ENCODE measurements around the gene P2RY8.
A peak's percentile ranks its signal among the peaks of the same experiment; 100 is the strongest.
"Not testable (repeated sequence)": the region's sequence is repeated elsewhere in the genome, so short reads cannot be mapped to it uniquely, and the experiment has no call there.

Gene P2RY8

GRCh38 chrX:1486177-1486576 is 50.8 kb downstream of the P2RY8 start:
- DNase-seq (ENCODE audit: low spot score) = peak; percentile 21

- DNase-seq (ENCODE audit: low spot score) = peak; percentile 18
Observed at GRCh38 chrX:1485033-1485432, 52.0 kb downstream of the P2RY8 start.

DNA sequence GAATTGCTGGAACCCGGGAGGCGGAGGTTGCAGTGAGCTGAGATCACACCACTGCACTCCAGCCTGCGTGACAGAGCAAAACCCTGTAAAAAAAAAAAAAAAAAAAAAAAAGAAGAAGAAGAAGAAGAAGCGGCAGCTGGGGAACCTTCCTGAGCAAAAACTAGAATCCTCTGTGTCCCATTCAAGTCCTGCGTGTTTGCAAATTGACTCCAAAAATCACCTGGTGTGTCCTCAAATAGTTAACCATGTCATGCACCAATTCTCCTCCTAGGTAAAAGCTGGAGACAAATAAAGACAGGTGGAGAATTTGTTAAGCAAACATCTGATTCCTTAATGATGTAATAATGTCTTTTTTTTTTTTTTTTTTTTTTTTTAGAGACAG is 52.4 kb downstream of the P2RY8 start:
- DNase-seq (ENCODE audit: low spot score) = no peak

DNA sequence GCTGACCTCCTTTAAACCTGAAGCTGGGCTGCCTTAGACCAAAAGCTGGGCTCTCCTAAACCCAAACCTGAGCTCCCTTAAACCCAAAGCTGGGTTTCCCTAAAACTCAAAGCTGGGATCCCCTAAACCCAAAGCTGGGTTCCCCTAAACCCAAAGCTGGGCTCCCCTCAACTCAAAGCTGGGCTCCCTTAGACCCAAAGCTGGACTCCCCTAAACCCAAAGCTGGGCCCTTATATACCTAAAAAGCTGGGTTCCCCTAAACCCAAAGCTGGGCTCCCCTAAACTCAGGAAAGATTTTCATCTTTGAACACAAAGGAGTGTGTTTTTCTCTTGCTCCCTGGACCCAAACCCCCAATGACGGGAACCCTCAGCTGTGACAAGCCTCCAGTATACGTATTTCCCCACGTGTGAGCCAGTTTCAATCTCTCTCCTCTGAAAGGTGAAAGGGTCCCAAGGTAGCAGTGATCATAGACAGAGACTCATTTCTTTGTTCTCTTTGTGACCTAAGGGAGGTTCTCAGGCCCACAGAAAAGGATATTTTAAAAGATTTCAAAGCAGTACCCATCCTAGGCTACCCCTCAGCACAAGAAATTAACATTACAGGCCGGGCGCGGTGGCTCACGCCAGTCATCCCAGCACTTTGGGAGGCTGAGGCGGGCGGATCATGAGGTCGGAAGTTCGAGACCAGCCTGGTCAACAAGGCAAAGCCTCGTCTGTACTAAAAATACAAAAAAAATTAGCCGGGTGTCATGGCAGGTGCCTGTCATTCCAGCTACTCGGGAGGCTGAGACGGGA is 52.9 kb downstream of the P2RY8 start:
- DNase-seq (ENCODE audit: low spot score) = peak; percentile 16

DNA sequence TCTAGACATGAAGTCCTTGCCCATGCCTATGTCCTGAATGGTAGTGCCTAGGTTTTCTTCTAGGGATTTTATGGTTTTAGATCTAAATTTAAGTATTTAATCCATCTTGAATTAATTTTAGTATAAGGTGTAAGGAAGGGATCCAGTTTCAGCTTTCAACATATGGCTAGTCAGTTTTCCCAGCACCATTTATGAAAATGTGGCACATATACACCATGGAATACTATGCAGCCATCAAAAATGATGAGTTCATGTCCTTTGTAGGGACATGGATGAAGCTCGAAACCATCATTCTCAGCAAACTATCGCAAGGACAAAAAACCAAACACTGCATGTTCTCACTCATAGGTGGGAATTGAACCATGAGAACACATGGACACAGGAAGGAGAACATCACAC is 54.5 kb downstream of the P2RY8 start:
- not testable (repeated sequence) for DNase-seq (ENCODE audit: low spot score)

DNA sequence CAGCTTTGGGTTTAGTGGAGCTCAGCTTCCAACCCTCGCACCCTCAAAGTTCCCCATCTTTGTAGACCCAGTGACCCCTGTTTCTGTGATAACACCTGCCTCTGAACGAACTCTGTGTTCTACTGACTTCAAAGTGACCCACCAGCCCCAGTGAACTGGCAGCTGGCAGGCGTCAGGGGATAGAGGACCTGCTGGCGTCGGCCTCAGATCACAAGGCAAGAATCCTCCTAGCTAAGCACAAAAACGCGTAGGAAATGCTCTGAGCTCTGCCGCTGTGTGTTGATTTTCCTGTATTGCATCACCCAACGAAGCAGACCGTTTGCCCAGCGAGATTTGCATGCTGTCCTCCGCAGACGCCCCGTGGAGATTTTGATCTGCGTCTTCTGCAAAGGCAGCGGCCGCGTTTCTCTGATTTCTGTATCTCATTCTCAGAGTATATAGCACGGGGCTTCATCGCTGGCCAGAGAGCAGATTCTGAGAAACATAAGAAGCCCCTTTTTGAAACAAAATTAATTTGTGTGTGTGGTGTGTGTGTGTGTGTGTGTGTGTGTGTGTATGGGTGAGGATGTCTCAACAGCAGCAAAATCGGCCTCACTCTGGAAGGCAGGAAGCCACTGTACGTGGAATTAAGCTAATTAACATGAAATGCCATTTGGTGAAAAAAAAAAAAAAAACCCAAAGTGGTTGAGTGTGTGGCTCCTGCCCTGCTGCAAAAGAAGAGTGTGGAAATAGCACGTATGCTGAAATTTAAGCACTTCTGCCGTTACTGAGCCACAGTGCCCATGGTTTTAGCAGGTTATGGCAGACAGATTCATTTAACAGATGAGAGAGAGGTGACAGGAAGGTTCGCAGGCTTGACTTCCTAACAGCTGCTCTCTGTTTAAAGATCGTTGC is 55.1 kb downstream of the P2RY8 start:
- DNase-seq (ENCODE audit: low spot score) = peak; percentile 66

DNA sequence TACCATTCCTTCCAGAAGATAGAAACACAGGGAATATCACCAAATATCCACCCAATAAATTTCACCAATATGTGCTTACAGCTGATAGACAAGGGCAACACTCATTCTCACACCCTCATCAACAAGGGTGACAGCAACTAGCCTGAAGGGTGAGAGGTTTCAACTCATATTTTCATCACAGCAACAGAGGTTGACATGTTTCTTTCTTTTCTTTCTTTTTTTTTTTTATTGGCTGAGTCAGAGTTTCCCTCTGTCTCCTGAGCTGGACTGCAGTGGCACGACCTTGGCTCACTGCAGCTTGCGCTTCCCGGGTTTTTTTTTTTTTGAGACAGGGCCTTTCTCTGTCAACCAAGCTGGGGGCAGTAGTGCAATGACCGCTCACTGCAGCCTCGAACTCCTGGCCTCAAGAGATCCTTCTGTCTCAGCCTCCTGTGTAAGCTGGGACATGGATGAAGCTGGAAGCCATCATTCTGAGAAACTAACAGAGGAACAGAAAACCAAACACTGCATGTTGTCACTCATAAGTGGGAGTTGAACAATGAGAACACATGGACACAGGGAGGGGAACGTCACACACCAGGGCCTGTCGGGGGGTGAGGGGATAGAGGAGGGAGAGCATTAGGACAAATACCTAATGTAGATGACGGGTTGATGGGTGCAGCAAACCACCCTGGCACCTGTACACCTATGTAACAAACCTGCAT is 56.8 kb downstream of the P2RY8 start:
- peak; percentile 13 for DNase-seq (ENCODE audit: low spot score)

DNA sequence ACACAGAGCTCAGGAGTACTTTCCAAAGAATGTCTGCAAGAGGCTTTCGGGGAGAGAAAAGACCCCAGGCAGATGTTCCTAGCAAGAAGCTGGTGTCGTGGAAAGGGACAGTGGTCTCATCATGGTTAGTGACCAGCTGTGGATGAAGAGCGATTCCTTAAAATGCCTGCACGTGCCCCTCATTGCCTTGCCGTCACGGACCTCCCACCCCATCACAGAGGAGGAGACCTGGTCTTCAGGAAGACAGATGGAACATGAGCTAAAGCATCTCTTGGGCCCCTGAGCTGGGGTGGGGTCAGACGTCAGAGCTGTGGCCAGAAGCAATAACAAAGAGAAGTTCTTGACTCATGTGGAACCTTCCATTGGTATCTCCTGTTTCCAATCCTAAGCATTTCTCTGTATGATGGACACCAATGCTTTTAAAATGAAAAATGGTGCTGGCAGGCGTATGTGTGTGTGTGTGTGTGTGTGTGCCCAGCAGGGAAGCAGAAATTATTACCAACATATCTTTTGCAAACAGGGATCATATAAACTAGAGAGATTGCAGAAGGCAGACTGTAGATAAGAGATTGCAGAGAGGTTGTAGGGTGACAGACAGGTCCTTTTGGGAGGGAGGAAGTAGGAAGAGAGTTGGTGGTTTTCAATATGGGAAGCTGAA is 59.1 kb downstream of the P2RY8 start:
- DNase-seq (ENCODE audit: low spot score) = peak; percentile 18

DNA sequence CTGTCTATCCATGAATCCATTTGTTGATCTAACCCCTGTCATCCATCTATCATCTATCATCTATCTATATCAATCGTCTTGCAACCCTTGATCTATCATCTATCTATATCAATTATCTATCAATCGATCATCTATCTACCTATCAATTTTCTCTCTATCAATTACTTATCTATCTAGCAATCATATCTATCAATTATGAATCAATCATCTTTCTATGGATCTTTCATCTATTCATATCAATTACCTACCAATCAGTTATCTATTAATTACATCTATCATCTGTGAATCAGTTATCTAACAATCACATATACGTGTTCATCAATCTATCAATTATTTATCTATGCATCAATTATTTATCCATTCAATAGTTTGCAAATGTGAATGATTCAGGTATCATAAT is 59.8 kb downstream of the P2RY8 start:
- DNase-seq (ENCODE audit: low spot score) = no peak

GRCh38 chrX:1476682-1477081 is 60.3 kb downstream of the P2RY8 start:
- DNase-seq (ENCODE audit: low spot score) = peak; percentile 8

DNA sequence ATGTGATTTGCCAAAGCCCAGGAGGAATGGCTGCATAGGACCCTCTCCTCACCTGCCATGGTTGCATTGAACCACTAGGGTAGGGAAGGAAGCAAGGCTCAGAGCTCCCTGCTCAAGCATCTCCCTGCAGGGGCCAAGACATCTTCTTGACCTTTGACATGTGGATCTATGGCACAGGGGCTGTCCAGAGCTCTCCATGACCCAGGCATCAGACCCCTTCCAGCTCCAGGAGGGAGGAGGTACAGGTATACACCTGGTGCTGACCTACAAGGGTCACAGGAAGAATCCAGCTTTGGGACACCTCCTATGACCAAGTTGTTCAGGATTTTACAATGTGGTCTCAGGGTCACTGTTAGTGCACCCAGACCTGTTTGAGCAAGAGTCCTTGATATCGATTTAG is 61.1 kb downstream of the P2RY8 start:
- DNase-seq (ENCODE audit: low spot score) = peak; percentile 12

DNA sequence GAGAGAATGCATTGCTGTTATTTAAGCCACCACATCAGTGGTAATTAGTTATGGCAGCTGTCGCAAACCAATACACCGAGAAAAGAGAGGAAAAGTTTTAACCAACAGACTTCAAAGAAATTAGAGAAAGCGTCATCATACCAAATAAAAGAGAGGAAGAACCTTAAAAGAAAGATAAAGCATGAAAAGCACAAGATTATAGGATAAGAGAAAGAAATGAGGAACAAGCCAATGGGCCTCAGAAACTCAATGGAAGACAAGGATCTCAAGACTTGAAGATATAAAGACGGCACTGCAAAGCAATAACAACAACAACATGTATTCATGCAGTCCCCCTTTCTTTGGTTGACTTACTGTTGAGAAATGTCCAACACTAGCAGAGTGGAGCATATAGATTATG is 61.5 kb downstream of the P2RY8 start:
- DNase-seq (ENCODE audit: low spot score) = no peak

DNA sequence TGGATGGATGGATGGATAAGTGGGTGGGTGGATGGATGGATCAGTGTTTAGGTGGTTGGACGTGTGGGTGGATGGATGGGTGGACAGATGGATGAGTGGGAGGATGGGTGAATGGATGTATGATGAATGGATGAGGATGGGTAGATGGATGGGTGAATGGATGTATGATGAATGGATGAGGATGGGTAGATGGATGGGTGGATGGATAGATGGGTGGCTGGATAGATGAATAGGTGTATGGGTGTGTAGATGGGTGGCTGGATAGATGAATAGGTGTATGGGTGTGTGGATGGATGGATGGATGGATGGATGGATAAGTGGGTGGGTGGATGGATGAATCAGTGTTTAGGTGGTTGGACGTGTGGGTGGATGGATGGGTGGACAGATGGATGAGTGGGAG is 62.4 kb downstream of the P2RY8 start:
- DNase-seq (ENCODE audit: low spot score) = not testable (repeated sequence)

GRCh38 chrX:1472975-1473374 is 64.0 kb downstream of the P2RY8 start:
- no peak for DNase-seq (ENCODE audit: low spot score)

GRCh38 chrX:1468250-1468772 is 68.7 kb downstream of the P2RY8 start:
- DNase-seq (ENCODE audit: low spot score) = peak; percentile 46

DNA sequence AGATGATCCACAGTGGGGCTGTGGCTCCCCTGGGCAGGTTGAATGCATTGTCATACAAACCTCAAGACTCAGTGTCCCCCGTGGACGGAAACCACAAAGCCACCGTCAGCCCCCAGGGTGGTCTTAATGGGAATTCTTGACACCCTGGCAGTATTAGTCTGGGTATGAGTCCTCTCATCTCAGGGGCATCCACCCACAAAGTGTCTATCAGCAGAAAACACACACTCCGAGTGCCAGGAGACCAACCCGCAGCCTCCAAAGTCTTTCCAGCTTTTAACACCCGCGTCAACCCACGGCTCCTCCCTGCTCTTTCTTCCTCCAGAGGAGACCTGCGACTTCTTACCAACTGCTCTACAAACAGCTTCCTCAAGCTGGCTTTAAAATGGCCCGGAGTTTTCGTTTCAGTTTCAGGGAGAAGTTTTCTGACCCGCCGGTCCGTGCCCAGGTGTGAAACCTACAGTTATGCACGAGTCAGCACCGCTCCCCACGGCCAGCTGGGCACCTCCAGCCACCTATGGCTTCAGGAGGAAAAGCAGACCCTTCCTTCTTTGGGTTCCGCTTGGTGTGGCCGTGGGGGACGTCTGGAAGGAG is 69.9 kb downstream of the P2RY8 start:
- peak; percentile 28 for DNase-seq (ENCODE audit: low spot score)

GRCh38 chrX:1466232-1466661 is 70.7 kb downstream of the P2RY8 start:
- DNase-seq (ENCODE audit: low spot score) = no peak

- peak; percentile 34 for DNase-seq (ENCODE audit: low spot score)
Observed at GRCh38 chrX:1465286-1466231, 71.4 kb downstream of the P2RY8 start.

DNA sequence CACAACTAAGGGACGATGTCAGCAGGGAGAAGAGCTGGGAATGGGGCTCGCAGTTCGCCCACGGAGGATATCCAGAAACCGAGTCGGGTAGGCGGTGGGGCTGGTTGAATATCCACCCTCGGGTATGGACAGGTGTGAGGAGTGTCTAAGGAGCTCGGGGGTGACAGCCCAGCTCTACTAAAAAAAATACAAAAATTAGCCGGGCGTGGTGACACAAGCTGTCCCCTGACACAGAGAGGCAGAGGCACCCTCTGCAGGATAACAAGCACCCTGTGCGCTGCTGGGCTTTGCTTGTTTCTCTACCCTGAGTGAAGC is 72.1 kb downstream of the P2RY8 start:
- no peak for DNase-seq (ENCODE audit: low spot score)

Measured in ecto neural progenitor cell (in vitro differentiated cells).